Smooth muscle cell (in vitro differentiated cells): Measurements from ENCODE around the gene SHOC1. TPM values are rescaled to one million over a fixed set of nuclear protein-coding genes. Genes with fewer than 3 reads are reported as not detected.

Source experiments
- DNase-seq: peaks from one replicate; lab custom pipeline; 2025; ENCODE audit not compliant: unreplicated experiment; lab: John Stamatoyannopoulos, UW
- H2AFZ ChIP-seq: fragments of 200-600 bp; sonication (generic); 2 replicates; pipeline ENCODE4 v1.6.0; 2016; ENCODE audit warnings: antibody characterized with exemption, low read depth, mild to moderate bottlenecking
- H3F3A ChIP-seq: fragments of 200-600 bp; sonication (generic); 2 replicates; pipeline ENCODE4 v1.6.0; 2017; ENCODE audit warnings: antibody characterized with exemption, low read depth
- H3K27ac ChIP-seq: fragments of 200-600 bp; sonication (generic); 2 replicates; pipeline ENCODE4 v1.5.1; 2016; ENCODE audit warnings: low read depth, mild to moderate bottlenecking
- H3K27me3 ChIP-seq: fragments of 200-600 bp; sonication (generic); 2 replicates; pipeline ENCODE4 v1.6.1; 2016; ENCODE audit warnings: low read depth, mild to moderate bottlenecking
- H3K36me3 ChIP-seq: fragments of 200-600 bp; sonication (generic); 2 replicates; pipeline ENCODE4 v1.5.1; 2016; ENCODE audit warnings: low read depth
- H3K4me1 ChIP-seq: fragments of 200-600 bp; sonication (generic); 2 replicates; pipeline ENCODE4 v1.5.1; 2016; ENCODE audit warnings: low read depth
- H3K4me2 ChIP-seq: fragments of 200-600 bp; sonication (generic); 2 replicates; pipeline ENCODE4 v1.6.0; 2016; ENCODE audit warnings: mild to moderate bottlenecking
- H3K4me3 ChIP-seq: fragments of 200-600 bp; sonication (generic); 2 replicates; pipeline ENCODE4 v1.5.1; 2016; ENCODE audit warnings: mild to moderate bottlenecking
- H3K79me2 ChIP-seq: fragments of 200-600 bp; sonication (generic); 2 replicates; pipeline ENCODE4 v1.6.0; 2016; ENCODE audit warnings: low read depth, mild to moderate bottlenecking
- H3K9ac ChIP-seq: fragments of 200-600 bp; sonication (generic); 2 replicates; pipeline ENCODE4 v1.6.0; 2016; ENCODE audit warnings: low read depth
- H3K9me3 ChIP-seq: fragments of 200-600 bp; sonication (generic); replicated peaks from 2 replicates; pipeline ENCODE4 v1.5.1; 2016; ENCODE audit warnings: low read depth
- H4K20me1 ChIP-seq: fragments of 200-600 bp; sonication (generic); 2 replicates; pipeline ENCODE4 v1.6.0; 2016; ENCODE audit warnings: low read depth
- WGBS: methylation state at CpG from one replicate; pipeline ENCODE4 v1.1.7; 2016; ENCODE audit warnings: low lambda C conversion rate; 5-methylcytosine and 5-hydroxymethylcytosine counted together
- polyA plus RNA-seq: library from polyadenylated mRNA; unstranded; fragments of >200 nt; fragmentation: Nextera tagmentation; extraction: Ambion mirVana; gene quantifications from 2 replicates; pipeline ENCODE4 v1.2.1, GENCODE V29; 2016
- total RNA-seq: library from RNA; depleted of rRNA; stranded (reverse); fragments of >200 nt; gene quantifications from 2 replicates; pipeline ENCODE4 v1.2.3, GENCODE V29; 2014
- TF ChIP-seq, protein P1 (sequence below): fragments of 200-600 bp; sonication (generic); IDR thresholded peaks from 2 replicates; pipeline ENCODE4 v1.5.1; 2017; ENCODE audit warnings: borderline replicate concordance, mild to moderate bottlenecking, antibody characterized with exemption; ENCODE audit not compliant: insufficient read depth, poor library complexity, severe bottlenecking

SHOC1 gene
- total and polyA plus RNA-seq, 2 experiments from 2014 or later: not detected

DNA sequence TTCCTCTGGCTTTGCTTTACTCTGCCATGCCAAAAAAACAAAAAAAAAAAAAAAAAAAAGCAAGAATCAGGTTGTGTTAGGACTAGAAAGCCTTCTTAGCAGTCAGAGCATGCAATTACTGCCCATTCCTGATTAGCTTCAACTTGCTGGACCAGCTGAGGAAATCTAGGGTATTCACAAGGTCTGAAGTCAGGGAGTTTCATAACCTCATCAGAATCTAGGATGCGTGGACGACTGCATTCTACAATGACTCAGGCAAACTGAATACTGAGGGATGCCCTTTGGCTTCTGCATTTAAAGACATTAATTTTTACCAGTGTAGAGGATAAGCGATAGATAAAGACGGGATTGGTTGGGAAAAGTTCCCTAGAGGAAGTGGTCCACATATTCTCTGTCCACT is 39.2 kb upstream of the SHOC1 start:
- Histone ChIP-seq H3K9ac (no peak overlapping the region), H3K4me2 (no peak overlapping the region), H3K27ac (no peak overlapping the region), H3K27me3 (no peaks in the 10 kb centered on the region), H3K4me1 (no peaks in the 10 kb centered on the region), H3K4me3 (no peak overlapping the region), H3K9me3 (no peaks in the 10 kb centered on the region), H3K36me3 (no peaks in the 10 kb centered on the region), H3K79me2 (no peaks in the 10 kb centered on the region), H4K20me1 (no peaks in the 10 kb centered on the region), H2AFZ (no peak overlapping the region), H3F3A (no peaks in the 10 kb centered on the region)
- no peak for DNase-seq
- WGBS: 87% methylated on average over 4 of the region's 4 CpGs
- TF ChIP-seq, protein P1, sequence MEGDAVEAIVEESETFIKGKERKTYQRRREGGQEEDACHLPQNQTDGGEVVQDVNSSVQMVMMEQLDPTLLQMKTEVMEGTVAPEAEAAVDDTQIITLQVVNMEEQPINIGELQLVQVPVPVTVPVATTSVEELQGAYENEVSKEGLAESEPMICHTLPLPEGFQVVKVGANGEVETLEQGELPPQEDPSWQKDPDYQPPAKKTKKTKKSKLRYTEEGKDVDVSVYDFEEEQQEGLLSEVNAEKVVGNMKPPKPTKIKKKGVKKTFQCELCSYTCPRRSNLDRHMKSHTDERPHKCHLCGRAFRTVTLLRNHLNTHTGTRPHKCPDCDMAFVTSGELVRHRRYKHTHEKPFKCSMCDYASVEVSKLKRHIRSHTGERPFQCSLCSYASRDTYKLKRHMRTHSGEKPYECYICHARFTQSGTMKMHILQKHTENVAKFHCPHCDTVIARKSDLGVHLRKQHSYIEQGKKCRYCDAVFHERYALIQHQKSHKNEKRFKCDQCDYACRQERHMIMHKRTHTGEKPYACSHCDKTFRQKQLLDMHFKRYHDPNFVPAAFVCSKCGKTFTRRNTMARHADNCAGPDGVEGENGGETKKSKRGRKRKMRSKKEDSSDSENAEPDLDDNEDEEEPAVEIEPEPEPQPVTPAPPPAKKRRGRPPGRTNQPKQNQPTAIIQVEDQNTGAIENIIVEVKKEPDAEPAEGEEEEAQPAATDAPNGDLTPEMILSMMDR: no peak

DNA sequence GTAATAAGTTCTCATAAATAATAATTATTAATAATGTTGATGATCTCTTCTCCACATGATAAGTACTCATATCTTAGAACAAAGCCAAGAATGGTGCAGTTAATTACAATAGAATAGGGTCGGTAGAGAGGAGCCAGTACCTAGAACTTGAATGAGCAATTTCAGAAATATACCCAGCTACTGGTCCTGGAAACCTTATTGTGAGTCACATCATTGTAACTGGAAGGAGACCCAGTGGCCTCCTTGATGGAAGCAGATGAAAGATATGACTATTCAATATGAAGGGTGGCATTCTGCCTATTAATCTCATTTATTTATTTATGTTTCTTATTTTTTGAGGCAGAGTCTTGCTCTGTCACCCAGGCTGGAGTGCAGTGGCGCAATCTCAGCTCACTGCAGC is 37.7 kb upstream of the SHOC1 start:
- H3F3A ChIP-seq: no peaks in the 10 kb centered on the region
- no peak overlapping the region for H3K4me2 ChIP-seq
- no peak overlapping the region for H3K4me3 ChIP-seq
- no peak for DNase-seq
- 96% methylated on average over 2 of the region's 2 CpGs for WGBS
- H3K9ac ChIP-seq: no peak overlapping the region
- no peaks in the 10 kb centered on the region for H4K20me1 ChIP-seq
- no peak overlapping the region for H2AFZ ChIP-seq
- TF ChIP-seq, protein P1: no peak
- no peaks in the 10 kb centered on the region for H3K79me2 ChIP-seq
- H3K27me3 ChIP-seq: no peaks in the 10 kb centered on the region
- H3K4me1 ChIP-seq: no peaks in the 10 kb centered on the region
- no peaks in the 10 kb centered on the region for H3K36me3 ChIP-seq
- H3K9me3 ChIP-seq: no peaks in the 10 kb centered on the region
- H3K27ac ChIP-seq: no peak overlapping the region

DNA sequence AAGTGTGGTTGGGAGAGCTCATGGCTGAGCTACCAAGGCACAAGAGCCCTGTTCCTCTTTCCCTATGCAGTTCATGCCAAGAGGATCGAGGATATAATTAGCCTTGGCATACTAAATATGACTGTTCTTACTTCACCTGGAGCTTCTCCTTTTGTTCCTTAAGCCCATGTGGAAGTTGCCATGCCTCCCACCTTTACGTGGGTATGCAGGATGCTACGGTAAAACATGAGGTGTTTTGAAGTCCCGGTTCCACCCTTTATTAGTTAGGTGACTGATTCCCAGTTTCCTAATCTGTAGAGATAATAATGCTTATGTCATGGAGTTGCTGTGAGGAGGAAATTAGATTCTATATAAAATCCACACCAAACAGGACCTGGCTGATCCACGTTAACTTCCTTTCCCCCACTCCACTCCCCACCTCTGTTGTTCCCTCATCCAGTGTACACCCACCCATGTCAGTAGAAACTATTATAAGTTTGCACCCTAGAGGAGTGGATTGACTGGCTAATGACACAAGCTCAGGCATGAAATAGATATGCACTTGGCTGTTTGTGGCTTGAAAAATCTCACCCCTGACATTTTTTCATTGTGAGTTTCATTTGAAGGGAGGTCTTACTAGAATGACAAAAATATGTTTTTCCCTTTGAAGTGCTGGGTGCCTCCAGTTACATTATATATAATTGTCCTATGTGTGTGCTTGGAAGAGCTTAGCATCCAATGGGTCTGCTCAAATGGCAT is 36.8 kb upstream of the SHOC1 start:
- no peak overlapping the region for H3K4me3 ChIP-seq
- H3K9me3 ChIP-seq: no peaks in the 10 kb centered on the region
- 84% methylated on average over 5 of the region's 5 CpGs for WGBS
- TF ChIP-seq, protein P1: no peak
- H3K27ac ChIP-seq: no peak overlapping the region
- H3K79me2 ChIP-seq: no peaks in the 10 kb centered on the region
- H3K36me3 ChIP-seq: no peaks in the 10 kb centered on the region
- H3K4me1 ChIP-seq: no peaks in the 10 kb centered on the region
- H3K9ac ChIP-seq: no peak overlapping the region
- no peaks in the 10 kb centered on the region for H3F3A ChIP-seq
- no peaks in the 10 kb centered on the region for H3K27me3 ChIP-seq
- H3K4me2 ChIP-seq: no peak overlapping the region
- DNase-seq: no peak
- H4K20me1 ChIP-seq: no peaks in the 10 kb centered on the region
- H2AFZ ChIP-seq: no peak overlapping the region

DNA sequence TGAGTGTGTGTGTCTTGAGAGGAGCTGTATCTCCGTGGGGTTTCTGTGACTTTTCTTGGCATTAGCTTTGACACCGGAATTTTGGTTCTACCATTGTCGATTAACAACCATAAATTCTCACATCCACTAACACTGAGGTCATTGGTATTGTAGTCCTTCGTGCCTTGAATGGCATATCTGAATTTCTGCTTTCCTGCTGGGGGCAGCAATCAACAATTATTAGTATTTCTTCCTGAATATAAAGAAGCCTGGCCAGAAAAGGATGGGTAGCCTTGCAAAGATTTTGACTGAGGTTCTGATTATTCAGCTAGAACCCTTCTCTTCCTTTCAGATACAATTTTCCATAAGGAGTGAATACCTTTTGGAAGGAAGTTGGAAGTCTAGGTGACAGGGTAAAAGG is 33.5 kb upstream of the SHOC1 start:
- TF ChIP-seq, protein P1: no peak
- 76% methylated on average over 4 of the region's 4 CpGs for WGBS

More for the DNA sequence above, 33.5 kb upstream of the SHOC1 start:
- H3F3A ChIP-seq: no peaks in the 10 kb centered on the region
- H3K4me3 ChIP-seq: no peak overlapping the region
- DNase-seq: no peak
- H3K79me2 ChIP-seq: no peaks in the 10 kb centered on the region
- no peaks in the 10 kb centered on the region for H3K9me3 ChIP-seq
- H4K20me1 ChIP-seq: no peaks in the 10 kb centered on the region
- H3K4me2 ChIP-seq: no peak overlapping the region
- H3K27me3 ChIP-seq: no peaks in the 10 kb centered on the region
- no peak overlapping the region for H3K27ac ChIP-seq
- no peak overlapping the region for H3K9ac ChIP-seq
- no peak overlapping the region for H2AFZ ChIP-seq
- no peaks in the 10 kb centered on the region for H3K4me1 ChIP-seq
- no peaks in the 10 kb centered on the region for H3K36me3 ChIP-seq
